Measurements from ENCODE around the gene PTP4A2.

Gene PTP4A2

DNA sequence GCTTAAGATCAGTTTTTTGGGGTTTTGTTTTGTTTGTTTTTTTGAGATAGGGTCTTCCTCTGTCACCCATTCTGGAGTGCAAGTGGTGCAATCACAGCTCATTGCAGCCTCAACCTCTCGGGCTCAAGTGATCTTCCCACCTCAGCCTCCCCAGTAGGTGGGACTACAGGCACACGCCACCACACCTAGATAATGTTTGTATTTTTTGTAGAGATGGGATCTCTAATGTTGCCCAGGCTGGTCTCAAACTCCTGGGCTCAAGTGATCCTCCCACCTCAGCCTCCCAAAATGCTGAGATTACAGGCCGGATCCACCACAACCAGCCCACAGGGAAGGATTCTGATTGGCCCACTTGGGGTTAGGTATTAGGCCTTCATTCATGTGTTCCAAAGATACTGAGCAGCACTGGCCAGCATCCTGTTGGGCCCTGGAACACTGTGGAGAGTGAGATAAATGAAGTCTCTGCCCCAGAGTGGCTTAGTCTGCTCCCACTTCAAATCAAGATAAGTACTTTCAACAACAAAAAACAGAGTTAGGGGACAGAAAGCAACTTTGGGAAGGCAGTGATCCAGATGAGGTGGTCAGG is 54.7 kb downstream of the PTP4A2 start:
- DNase-seq: no peak

DNA sequence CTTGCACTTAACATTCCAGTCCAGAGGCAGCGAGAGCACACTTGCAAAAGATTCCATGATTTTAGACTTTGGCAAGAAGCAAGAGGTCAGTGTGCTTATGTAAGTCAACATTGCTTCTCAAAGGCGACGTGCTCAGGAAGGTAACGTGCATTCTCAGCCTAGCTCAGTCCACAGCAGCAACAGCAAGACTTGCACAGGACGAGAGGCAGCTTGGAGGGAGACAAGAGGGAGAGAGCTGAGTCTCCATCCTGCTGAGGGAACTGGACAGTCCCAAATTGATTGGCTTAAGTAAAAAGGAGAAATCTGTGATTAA is 56.5 kb downstream of the PTP4A2 start:
- no peak for DNase-seq

- DNase-seq: no peak
These were observed 57.0 kb downstream of the PTP4A2 start for GRCh38 chr1:31880957-31881687.

- DNase-seq: no peak
These were observed 58.1 kb downstream of the PTP4A2 start for GRCh38 chr1:31879981-31880608.

- no peak for DNase-seq
These were observed 60.1 kb downstream of the PTP4A2 start for GRCh38 chr1:31878058-31878457.

DNA sequence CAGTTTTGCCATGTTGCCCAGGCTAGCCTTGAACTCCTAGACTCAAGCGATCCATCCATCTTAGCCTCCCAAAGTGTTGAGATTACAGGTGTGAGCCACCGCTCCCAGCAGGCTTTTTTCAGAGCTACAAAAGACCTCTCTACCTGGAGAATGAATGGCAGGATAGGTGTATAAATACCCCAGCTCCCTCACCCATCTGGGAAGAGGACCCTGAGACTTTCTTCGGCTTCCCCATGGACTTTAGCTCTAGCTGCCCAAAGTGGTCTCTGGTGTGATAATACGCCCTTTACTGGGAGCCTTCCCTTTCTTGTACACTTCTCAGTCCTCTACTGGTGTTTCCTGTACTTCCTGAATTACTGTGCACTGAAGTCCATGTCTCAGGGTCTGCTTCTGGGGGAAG is 60.6 kb downstream of the PTP4A2 start:
- no peak for DNase-seq

DNA sequence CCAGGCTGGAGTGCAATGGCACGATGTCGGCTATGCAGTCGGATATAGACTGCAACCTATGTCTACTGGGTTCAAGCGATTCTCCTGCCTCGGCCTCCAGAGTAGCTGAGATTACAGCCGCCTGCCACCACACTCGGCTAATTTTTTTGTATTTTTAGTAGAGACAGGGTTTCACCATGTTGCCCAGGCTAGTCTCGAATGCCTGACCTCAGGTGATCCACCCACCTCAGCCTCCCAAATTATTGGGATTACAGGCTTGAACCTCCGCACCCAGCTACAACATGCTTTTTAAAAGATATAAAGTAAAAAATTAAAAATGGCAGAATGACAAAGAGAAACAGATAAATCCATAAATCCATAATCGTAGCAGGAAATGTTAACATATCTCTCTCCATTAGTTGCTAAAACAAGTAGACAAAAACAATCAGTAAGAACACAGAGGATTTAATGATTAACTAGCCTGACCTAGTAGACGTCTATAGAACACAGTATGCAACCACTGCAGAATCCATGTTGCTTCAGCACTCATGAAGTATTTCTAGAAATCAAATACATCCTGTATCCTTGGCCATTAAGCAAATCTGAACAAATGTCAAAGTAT is 62.4 kb downstream of the PTP4A2 start:
- no peak for DNase-seq

DNA sequence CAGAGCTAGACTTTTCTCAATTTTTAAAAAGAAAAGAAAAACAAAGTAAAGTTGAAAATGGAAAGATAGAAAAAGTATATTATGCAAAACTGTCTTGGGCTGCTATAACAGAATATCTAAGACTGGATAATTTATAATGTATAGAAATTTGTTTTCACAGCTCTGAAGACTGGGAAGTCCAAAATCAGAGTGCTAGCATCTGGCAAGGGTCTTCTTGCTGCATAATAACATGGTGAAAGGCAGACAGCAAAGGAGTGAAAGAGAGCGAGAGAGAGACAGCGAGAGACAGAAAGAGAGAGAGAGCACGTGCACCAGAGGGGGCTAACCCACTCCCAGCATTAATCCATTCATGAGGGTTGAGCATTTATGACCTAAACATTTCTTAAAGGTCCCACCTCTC is 63.2 kb downstream of the PTP4A2 start:
- no peak for DNase-seq

DNA sequence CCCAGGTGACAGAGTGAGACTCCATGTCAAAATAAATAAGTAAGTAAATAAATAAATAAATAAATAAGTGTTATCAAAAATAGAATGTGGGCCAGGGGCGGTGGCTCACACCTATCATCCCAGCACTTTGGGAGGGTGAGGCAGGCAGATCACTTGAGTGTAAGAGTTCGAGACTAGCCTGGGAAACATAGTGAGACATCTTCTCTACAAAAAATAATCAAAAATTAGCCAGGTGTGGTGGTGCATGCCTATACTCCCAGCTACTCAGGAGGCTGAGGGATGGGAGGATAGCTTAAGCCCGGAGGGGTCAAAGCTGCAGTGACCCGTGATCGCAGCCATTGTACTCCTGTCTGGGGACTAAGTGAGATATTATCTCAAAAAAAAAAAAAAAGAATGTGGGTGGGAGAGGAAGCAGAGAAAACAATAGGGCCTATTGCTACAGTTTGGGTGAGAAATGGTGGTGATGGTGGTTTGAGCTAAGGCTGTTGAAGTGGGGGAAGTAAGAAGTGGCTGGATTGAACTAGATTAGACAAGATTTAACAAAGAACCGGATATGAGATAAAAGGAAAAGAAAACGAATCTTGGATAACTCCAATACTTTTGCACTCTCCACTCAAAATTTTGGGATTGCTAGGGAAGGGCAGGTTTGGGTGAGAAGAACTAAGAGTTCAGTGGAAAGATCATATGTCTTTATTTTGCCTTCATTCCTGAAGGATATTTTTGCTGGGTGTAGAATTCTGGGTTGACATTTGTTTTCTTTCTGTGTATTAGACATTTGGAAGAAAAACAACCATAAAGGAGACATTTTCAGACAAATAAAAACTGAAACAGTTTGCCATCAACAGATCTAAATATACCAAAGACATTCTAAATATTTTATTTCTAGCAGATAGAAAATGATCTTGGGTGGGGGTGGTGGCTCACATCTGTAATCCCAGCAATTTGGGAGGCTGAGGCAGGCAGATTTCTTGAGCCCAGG is 65.2 kb downstream of the PTP4A2 start:
- no peak for DNase-seq

GRCh38 chr1:31871703-31872102 is 66.5 kb downstream of the PTP4A2 start:
- no peak for DNase-seq

GRCh38 chr1:31870086-31870736 is 68.0 kb downstream of the PTP4A2 start:
- no peak for DNase-seq

- no peak for DNase-seq
These were observed 68.7 kb downstream of the PTP4A2 start for GRCh38 chr1:31869449-31869848.

DNA sequence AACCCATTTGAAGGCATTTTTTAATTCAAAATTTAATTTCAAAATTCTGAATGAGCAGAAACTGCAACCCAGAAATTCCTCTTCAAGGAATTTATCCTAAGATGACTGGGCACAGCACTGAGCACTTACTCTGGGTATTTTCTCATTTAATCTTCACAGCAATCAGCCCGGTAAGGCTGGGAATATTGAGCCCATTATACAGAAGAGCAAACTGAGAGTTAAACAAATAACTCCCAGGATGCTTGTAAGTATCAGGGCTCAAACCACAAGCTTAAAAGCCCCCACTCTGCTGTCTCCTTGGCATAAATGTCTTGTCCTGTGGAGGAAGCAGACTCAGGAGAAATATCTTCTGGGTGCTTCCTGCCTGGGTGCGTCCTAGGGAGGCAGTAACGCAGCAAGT is 69.3 kb downstream of the PTP4A2 start:
- DNase-seq: no peak

DNA sequence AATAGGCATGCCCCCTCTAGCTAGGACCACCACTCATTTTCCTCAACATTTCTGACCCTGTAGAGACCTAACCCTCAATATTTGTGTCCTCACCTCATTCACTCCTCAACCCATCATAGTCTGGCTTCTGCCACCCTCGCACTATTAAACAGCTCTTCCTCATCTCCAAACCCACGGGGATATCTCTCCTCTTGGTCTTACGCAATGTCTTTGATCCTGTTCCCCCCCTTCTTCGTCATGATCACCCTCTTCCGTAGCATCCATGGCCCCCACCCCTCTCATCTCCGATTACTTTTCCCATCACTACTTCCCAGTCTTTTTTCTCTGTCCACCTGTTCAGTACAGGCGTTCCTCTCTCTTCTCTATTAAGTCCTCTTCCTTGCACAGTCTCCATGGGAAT is 70.6 kb downstream of the PTP4A2 start:
- DNase-seq: no peak

GRCh38 chr1:31866450-31867032 is 71.6 kb downstream of the PTP4A2 start:
- no peak for DNase-seq

- DNase-seq: no peak
These were observed 72.3 kb downstream of the PTP4A2 start for GRCh38 chr1:31865728-31866449.

DNA sequence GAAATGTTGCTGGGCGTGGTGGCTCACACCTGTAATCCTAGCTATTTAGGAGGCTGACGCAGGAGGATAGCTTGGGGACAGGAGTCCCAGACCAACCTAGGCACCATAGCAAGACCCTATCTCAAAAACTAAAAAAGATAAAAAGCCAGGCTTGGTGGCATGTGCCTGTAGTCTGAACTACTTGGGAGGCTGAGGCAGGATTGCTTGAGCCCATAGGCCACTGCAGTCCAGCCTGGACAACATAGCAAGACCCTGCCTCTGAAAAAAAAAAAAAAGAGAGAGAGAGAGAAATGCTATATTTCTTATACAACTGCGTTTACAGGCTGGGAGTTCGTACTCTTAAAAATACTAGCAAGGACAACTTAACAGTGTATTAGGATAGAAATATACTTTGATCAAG is 76.1 kb downstream of the PTP4A2 start:
- DNase-seq: no peak

- DNase-seq: no peak
These were observed 76.8 kb downstream of the PTP4A2 start for GRCh38 chr1:31861346-31861745.

GRCh38 chr1:31860581-31860980 is 77.6 kb downstream of the PTP4A2 start:
- DNase-seq: no peak

- DNase-seq: no peak
These were observed 78.4 kb downstream of the PTP4A2 start for GRCh38 chr1:31859719-31860118.

GRCh38 chr1:31859044-31859443 is 79.1 kb downstream of the PTP4A2 start:
- DNase-seq: no peak
